Peyer's patch (tissue), 4 donors: ENCODE measurements around the gene TMEM209. TPM values are rescaled to one million over a fixed set of nuclear protein-coding genes. Genes with fewer than 3 reads are reported as not detected.
"Not testable (repeated sequence)": the region's sequence is repeated elsewhere in the genome, so short reads cannot be mapped to it uniquely, and the experiment has no call there.

ENCODE experiments used
- DNase-seq, 3 donors: peaks; one replicate each; pipeline ENCODE4 v3.0.0-alpha.2; 2017 to 2019
- H3K27ac ChIP-seq, 4 donors: fragments of 200-600 bp; sonication (generic); one replicate each; pipeline ENCODE4 v1.5.1; 2016 to 2019
- H3K27me3 ChIP-seq, 2 donors: fragments of 200-600 bp; sonication (generic); one replicate each; pipeline ENCODE4 v1.5.1; 2019
- H3K36me3 ChIP-seq, 3 donors: fragments of 200-600 bp; sonication (generic); one replicate each; pipeline ENCODE4 v1.5.1; 2016 to 2019
- H3K4me1 ChIP-seq, 4 donors: fragments of 200-600 bp; sonication (generic); one replicate each; pipeline ENCODE4 v1.5.1; 2016 to 2019
- H3K4me3 ChIP-seq, 4 donors: fragments of 200-600 bp; sonication (generic); 1 replicate in 3 of 4; 2 replicates in 1 of 4; pipeline ENCODE4 v1.5.1; 2016 to 2019; ENCODE audit warnings: mild to moderate bottlenecking in 1 of 4
- H3K9me3 ChIP-seq, 4 donors: fragments of 200-600 bp; sonication (generic); one replicate each; pipeline ENCODE4 v1.5.1; 2016 to 2019; ENCODE audit warnings: mild to moderate bottlenecking in 1 of 4
- POLR2A ChIP-seq, 2 donors: fragments of 450-650 bp; IDR thresholded peaks; one replicate each; pipeline ENCODE4 v1.5.1; 2017; ENCODE audit warnings: antibody characterized with exemption in 2 of 2, mild to moderate bottlenecking in 2 of 2, moderate library complexity in 2 of 2
- total RNA-seq, 4 donors: library from RNA; depleted of rRNA; stranded (reverse); fragments of >200 nt; gene quantifications; one replicate each; pipeline ENCODE4 v1.1.0, GENCODE V29; 2016
- TF ChIP-seq, protein P1 (sequence below), 6 experiments: fragments of 450-650 bp in 4 of 6; fragments of 200-600 bp in 2 of 6; sonication (generic) in 1 of 6; IDR thresholded peaks; one replicate each; pipeline ENCODE4 v1.5.1; 2017 to 2019; ENCODE audit warnings: antibody characterized with exemption in 6 of 6, mild to moderate bottlenecking in 3 of 6, moderate library complexity in 1 of 6

TMEM209 gene
- total RNA-seq, 4 donors from 2014 or later: 11.6 to 17.2 (median 15.4) TPM

DNA sequence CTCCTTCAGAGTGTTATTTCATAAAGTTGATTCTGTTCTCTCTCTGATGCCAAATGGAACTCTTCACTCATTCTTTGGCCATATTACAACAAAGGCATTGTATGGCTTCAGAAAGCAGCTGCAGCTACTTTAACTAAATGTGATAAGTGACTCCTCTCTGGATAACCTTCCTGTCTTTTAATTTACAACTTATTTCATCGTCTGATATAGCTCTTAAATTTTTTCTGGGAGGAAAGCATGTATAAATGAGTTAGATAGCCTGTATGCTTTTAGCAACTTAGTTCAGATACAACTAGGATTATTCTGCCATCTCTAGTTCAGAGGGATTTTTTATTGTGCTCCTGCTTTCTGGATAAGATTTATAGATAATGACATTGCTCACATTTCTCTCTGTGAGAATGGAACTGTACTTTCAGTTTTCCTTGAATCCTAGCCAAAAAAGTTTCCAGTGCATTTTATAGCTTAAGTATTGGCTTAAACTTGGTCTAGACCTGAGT, 77.3 kb downstream of the TMEM209 start:
- DNase-seq: no peak

DNA sequence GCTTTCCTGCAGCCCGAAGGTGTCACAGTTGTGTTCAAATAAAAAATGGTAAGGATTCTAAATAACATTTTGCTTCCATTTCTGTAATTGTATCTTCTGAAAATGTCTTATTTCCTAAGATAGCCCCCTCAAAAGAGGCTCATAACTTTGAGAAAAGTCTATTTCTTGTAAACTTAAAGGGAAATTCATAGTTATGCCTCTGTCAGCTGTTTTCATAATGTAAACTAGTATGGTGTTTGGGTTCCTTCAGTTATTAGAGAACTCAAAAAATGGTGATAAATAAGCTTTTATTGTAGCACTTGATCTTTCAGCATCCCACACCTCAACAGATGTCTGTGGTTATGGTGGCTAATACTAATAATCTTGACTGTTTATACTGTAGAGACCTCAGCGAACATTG, 77.8 kb downstream of the TMEM209 start:
- no peaks in the 10 kb centered on the region for H3K27me3 ChIP-seq
- TF ChIP-seq, protein P1, sequence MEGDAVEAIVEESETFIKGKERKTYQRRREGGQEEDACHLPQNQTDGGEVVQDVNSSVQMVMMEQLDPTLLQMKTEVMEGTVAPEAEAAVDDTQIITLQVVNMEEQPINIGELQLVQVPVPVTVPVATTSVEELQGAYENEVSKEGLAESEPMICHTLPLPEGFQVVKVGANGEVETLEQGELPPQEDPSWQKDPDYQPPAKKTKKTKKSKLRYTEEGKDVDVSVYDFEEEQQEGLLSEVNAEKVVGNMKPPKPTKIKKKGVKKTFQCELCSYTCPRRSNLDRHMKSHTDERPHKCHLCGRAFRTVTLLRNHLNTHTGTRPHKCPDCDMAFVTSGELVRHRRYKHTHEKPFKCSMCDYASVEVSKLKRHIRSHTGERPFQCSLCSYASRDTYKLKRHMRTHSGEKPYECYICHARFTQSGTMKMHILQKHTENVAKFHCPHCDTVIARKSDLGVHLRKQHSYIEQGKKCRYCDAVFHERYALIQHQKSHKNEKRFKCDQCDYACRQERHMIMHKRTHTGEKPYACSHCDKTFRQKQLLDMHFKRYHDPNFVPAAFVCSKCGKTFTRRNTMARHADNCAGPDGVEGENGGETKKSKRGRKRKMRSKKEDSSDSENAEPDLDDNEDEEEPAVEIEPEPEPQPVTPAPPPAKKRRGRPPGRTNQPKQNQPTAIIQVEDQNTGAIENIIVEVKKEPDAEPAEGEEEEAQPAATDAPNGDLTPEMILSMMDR (IDR thresholded peaks at IDR 0.05): no peak
- TF ChIP-seq POLR2A (IDR thresholded peaks at IDR 0.05): no peak
- DNase-seq: no peak
- no peak overlapping the region for H3K4me3 ChIP-seq
- H3K36me3 ChIP-seq: peaks cover 0 to 70% (median 0%) of the 10 kb centered on the region in 3 donors
- H3K4me1 ChIP-seq: peaks cover 0 to 7% (median 0%) of the 10 kb centered on the region in 4 donors
- H3K9me3 ChIP-seq: no peaks in the 10 kb centered on the region
- no peak overlapping the region for H3K27ac ChIP-seq

More for the DNA sequence above, 77.3 kb downstream of the TMEM209 start:
- Histone ChIP-seq H3K4me3 (no peak overlapping the region), H3K27ac (no peak overlapping the region), H3K4me1 (peaks cover 0 to 7% (median 0%) of the 10 kb centered on the region in 4 donors), H3K27me3 (no peaks in the 10 kb centered on the region), H3K36me3 (peaks cover 0 to 65% (median 0%) of the 10 kb centered on the region in 3 donors), H3K9me3 (no peaks in the 10 kb centered on the region)
- no peak for TF ChIP-seq POLR2A (IDR thresholded peaks at IDR 0.05)
- TF ChIP-seq, protein P1 (IDR thresholded peaks at IDR 0.05): no peak

DNA sequence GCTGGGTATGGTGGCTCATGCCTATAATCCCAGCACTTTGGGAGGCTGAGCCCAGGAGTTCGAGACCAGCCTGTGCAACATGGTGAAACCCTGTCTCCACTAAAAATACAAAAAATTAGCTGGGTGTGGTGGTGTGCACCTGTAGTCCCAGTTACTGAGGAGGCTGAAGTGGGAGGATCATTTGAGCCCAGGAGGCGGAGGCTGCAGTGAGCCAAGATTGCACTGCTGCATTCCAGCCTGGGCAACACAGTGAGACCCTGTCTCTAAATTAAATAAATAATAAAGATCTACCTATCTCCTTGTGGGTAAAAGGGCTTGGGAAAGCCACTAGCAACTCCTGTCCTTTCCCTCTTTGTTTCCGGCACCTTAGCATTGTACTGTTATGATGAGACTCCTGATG, 78.4 kb downstream of the TMEM209 start:
- not testable (repeated sequence) for H3K9me3 ChIP-seq, DNase-seq, H3K4me3 ChIP-seq, H3K4me1 ChIP-seq, H3K27ac ChIP-seq, H3K27me3 ChIP-seq
- H3K36me3 ChIP-seq: peaks cover 0 to 73% (median 0%) of the 10 kb centered on the region in 3 donors

DNA sequence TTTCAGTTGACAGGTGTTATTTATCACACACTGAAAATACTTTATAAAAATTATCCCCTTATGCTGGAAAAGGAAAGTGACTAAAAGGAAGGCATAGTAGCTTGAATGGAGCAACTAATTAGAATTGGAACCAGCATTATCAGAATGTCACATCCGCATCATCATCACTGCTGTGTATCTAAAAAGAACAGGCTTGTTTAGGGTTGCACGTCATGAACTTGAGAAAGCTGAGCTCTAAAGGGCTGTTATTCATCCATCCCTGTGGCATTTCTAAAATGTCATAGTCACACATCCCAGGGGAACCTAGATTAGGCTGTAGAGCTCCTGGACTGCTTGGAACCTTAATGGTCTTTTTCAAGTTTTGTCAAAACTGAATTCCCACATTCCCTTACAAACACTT, 80.5 kb downstream of the TMEM209 start:
- Histone ChIP-seq H3K27ac (no peak overlapping the region), H3K9me3 (no peaks in the 10 kb centered on the region), H3K36me3 (peaks cover 0 to 68% (median 0%) of the 10 kb centered on the region in 3 donors), H3K27me3 (no peaks in the 10 kb centered on the region), H3K4me3 (no peak overlapping the region), H3K4me1 (peaks cover 0 to 7% (median 0%) of the 10 kb centered on the region in 4 donors)
- no peak for DNase-seq
- TF ChIP-seq, protein P1 (IDR thresholded peaks at IDR 0.05): no peak
- no peak for TF ChIP-seq POLR2A (IDR thresholded peaks at IDR 0.05)

DNA sequence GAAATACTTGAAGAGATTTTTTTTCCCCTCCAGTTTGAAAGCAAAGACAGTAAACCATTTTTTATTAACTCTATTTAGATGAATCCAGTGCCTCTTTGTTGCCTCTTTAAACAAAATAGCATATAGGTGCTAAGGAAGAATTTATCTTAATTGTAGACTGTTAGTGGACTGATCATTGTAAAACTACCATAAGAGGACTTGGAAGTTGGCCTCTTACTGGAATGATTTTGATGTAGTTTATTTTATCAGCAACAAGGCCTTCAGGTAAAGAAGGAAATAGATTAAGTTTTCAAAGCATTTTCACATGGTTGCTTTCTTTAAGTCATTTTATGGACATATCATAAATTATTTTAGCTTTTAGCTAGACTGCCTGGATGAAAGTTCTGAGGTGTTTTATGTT, 81.7 kb downstream of the TMEM209 start:
- peaks cover 0 to 7% (median 0%) of the 10 kb centered on the region in 4 donors for H3K4me1 ChIP-seq
- no peaks in the 10 kb centered on the region for H3K27me3 ChIP-seq
- peaks cover 0 to 63% (median 0%) of the 10 kb centered on the region in 3 donors for H3K36me3 ChIP-seq
- no peak overlapping the region for H3K27ac ChIP-seq
- H3K9me3 ChIP-seq: no peaks in the 10 kb centered on the region
- DNase-seq: no peak
- TF ChIP-seq POLR2A (IDR thresholded peaks at IDR 0.05): no peak
- TF ChIP-seq, protein P1 (IDR thresholded peaks at IDR 0.05): no peak
- H3K4me3 ChIP-seq: no peak overlapping the region

DNA sequence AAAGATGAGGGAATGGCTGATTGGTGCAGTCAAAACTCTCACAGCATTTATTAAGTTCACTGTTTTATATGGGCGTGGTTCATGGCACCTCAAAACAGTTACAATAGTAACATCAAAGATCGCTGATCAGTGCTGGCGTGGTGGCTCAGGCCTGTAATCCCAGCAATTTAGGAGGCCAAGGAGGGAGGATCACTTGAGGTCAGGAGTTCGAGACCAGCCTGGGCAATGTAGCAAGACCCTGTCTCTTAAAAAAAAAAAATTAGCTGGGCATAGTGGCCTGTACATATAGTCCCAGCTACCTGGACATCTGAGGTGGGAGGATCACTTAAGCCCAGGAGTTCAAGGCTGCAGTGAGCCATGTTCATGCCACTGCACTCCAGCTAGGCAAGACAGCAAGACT, 86.4 kb downstream of the TMEM209 start:
- DNase-seq: no peak
- H3K4me1 ChIP-seq: peaks cover 0 to 7% (median 0%) of the 10 kb centered on the region in 4 donors
- TF ChIP-seq, protein P1 (IDR thresholded peaks at IDR 0.05): no peak
- H3K9me3 ChIP-seq: no peaks in the 10 kb centered on the region
- no peaks in the 10 kb centered on the region for H3K27me3 ChIP-seq
- H3K27ac ChIP-seq: no peak overlapping the region
- H3K4me3 ChIP-seq: no peak overlapping the region
- peaks cover 0 to 44% (median 0%) of the 10 kb centered on the region in 3 donors for H3K36me3 ChIP-seq
